Measurements from ENCODE around the gene KIR3DL1. TPM values are rescaled to one million over a fixed set of nuclear protein-coding genes. Genes with fewer than 3 reads are reported as not detected.
"Not testable (repeated sequence)": the region's sequence is repeated elsewhere in the genome, so short reads cannot be mapped to it uniquely, and the experiment has no call there.

KIR3DL1 gene
- total RNA-seq, result not detected in 2 replicates

DNA sequence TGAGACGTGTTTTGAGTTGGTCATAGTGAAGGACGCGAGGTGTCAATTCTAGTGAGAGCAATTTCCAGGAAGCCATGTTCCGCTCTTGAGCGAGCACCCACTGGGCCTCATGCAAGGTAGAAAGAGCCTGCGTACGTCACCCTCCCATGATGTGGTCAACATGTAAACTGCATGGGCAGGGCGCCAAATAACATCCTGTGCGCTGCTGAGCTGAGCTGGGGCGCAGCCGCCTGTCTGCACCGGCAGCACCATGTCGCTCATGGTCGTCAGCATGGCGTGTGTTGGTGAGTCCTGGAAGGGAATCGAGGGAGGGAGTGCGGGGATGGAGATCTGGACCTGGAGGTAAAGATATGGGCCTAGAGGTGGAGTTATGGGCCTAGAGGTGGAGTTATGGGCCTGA is at the start of gene KIR3DL1:
Gene KIR3DL1, plus strand, starts transcription at position 218 of the 400 bp plus-strand sequence.
- H3K27ac Mint-ChIP-seq, H3K9me3 Mint-ChIP-seq: not testable (repeated sequence)

DNA sequence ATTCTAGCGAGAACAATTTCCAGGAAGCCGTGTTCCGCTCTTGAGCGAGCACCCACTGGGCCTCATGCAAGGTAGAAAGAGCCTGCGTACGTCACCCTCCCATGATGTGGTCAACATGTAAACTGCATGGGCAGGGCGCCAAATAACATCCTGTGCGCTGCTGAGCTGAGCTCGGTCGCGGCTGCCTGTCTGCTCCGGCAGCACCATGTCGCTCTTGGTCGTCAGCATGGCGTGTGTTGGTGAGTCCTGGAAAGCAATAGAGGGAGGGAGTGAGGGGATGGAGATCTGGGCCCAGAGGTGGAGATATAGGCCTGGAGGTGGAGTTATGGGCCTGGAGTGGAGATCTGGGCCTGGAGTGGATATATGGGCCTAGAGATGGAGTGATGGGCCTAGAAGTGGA is 46.6 kb upstream of the KIR3DL1 start, which contains the start of gene KIR2DL1:
Gene KIR2DL1, plus strand, starts transcription at position 148 of the 400 bp plus-strand sequence. Its CDS starts 58 bp downstream, at position 206.
- H3K4me1 Mint-ChIP-seq; H3K4me3 Mint-ChIP-seq; H3K27ac Mint-ChIP-seq; H3K27me3 Mint-ChIP-seq; intact Hi-C loops (cut with micrococcal nuclease); H3K9me3 Mint-ChIP-seq; H3K36me3 Mint-ChIP-seq (ENCODE audit: low read depth); DNase-seq: not testable (repeated sequence)

More for the DNA sequence above, at the start of gene KIR3DL1:
- H3K36me3 Mint-ChIP-seq (ENCODE audit: low read depth); H3K4me3 Mint-ChIP-seq; H3K4me1 Mint-ChIP-seq; intact Hi-C loops (cut with micrococcal nuclease); DNase-seq; H3K27me3 Mint-ChIP-seq: not testable (repeated sequence)

DNA sequence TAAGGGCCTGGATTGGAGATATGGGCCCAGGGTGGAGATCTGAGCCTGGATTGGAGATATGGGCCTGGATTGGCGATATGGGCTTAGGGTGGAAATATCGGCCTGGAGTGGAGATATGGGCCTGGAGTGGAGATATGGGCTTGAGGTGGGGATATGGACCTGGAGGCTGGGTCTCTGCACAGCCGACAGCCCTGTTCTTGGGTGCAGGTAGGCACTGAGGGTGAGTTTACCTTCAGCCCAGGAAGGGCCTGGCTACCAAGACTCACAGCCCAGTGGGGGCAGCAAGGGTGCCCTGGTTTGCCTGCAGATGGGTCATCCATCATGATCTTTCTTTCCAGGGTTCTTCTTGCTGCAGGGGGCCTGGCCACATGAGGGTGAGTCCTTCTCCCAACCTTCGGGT is 45.8 kb upstream of the KIR3DL1 start:
- H3K27me3 Mint-ChIP-seq; H3K9me3 Mint-ChIP-seq; intact Hi-C loops (cut with micrococcal nuclease); H3K4me1 Mint-ChIP-seq; DNase-seq; H3K27ac Mint-ChIP-seq; H3K4me3 Mint-ChIP-seq; H3K36me3 Mint-ChIP-seq (ENCODE audit: low read depth): not testable (repeated sequence)

DNA sequence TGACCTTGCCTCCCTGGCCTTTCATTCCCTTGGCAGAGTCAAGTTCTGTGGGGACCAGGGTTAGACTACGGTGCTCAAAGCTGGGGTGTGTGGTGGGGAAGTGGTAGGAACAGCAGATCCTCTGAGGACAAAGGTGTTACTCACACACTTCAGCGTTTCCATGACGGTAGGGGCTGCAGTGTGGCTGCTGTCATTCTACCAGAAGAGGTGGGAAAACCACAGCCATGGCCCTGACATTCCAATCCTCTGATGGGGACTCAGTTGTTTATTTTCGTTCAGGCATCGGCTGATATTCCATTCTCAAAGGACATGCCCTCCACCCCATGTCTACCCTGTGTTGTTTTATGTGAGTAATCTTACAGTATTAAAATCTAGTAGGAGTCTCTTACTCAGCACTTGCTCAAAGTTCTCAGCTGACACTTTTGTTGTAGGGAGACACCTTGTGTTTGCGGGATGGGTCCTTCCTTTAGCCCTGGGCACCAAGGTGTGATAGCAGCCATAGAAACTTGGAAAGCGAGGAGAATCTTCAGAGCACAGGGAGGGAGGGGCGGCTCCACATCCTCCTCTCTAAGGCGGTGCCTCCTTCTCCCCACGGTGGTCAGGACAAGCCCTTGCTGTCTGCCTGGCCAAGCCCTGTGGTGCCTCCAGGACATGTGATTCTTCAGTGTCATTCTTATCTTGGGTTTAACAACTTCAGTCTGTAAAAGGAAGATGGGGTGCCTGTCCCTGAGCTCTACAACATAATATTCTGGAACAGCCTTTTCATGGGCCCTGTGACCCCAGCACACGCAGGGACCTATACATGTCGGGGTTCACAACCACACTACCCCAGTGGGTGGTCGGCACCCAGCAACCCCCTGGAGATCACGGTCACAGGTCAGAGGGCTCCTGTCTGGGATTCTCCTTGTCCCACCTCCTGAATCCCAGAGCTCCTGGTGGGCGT is 45.0 kb upstream of the KIR3DL1 start:
- intact Hi-C loops (cut with micrococcal nuclease); H3K4me1 Mint-ChIP-seq; H3K27me3 Mint-ChIP-seq; H3K27ac Mint-ChIP-seq; DNase-seq; H3K9me3 Mint-ChIP-seq; H3K36me3 Mint-ChIP-seq (ENCODE audit: low read depth); H3K4me3 Mint-ChIP-seq: not testable (repeated sequence)

DNA sequence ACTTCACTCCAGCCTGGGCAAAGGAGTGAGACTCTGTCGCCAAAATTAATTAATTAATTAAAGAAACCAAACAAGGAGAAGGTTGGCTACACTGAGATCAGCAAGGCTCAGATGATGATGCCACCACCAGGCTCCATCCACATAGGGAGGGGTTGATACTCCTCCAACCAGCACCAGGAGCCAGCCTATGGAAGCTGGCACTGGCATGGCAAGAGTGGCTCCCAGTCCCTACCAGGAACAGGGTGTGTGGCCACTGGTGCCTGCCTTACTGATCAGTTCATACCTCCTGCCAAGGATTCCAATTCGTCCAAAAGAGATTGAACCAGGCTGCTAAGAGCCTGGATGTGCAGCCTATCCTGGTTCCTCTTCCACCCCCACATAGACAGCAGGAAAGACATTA is 43.6 kb upstream of the KIR3DL1 start:
- H3K27me3 Mint-ChIP-seq; H3K27ac Mint-ChIP-seq; H3K4me3 Mint-ChIP-seq; H3K36me3 Mint-ChIP-seq (ENCODE audit: low read depth); H3K4me1 Mint-ChIP-seq; DNase-seq; intact Hi-C loops (cut with micrococcal nuclease); H3K9me3 Mint-ChIP-seq: not testable (repeated sequence)

DNA sequence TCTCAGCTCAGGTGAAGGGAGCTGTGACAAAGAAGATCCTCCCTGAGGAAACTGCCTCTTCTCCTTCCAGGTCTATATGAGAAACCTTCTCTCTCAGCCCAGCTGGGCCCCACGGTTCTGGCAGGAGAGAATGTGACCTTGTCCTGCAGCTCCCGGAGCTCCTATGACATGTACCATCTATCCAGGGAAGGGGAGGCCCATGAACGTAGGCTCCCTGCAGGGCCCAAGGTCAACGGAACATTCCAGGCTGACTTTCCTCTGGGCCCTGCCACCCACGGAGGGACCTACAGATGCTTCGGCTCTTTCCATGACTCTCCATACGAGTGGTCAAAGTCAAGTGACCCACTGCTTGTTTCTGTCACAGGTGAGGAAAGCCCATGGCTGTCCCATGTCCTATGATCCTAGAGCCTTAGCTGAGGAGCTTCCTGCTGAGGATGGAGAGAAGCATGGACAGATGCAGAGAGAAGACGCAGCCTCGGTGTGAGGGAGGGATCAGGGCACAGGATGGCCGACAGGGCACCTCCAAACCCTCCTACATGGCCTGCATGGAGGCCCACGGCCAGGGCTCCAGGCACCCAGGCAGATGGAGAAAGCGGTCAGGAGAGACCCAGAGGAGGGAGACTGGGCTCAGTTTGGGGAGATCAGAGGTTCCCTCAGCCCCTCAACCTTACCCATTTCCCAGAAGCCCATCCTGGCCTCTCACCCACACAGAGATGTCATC is 41.0 kb upstream of the KIR3DL1 start:
- DNase-seq; H3K36me3 Mint-ChIP-seq (ENCODE audit: low read depth); intact Hi-C loops (cut with micrococcal nuclease); H3K27ac Mint-ChIP-seq; H3K9me3 Mint-ChIP-seq; H3K4me1 Mint-ChIP-seq; H3K4me3 Mint-ChIP-seq; H3K27me3 Mint-ChIP-seq: not testable (repeated sequence)

DNA sequence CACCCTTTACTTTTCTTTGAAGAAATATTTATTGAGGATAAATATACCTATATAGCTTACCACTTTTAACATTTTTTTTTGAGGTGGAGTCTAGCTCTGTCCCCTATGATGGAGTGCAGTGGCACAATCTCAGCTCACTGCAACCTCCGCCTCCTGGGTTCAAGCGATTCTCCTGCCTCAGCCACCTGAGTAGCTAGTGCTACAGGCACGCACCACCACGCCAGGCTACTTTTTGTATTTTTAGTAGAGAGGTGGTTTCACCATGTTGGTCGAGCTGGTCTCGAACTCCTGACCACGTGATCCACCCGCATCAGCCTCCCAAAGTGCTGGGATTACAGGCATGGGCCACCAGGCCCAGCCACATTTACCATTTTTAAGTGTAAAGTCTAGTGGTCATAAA is 40.4 kb upstream of the KIR3DL1 start:
- intact Hi-C loops (cut with micrococcal nuclease); DNase-seq; H3K4me3 Mint-ChIP-seq; H3K27ac Mint-ChIP-seq; H3K36me3 Mint-ChIP-seq (ENCODE audit: low read depth); H3K27me3 Mint-ChIP-seq; H3K4me1 Mint-ChIP-seq; H3K9me3 Mint-ChIP-seq: not testable (repeated sequence)

DNA sequence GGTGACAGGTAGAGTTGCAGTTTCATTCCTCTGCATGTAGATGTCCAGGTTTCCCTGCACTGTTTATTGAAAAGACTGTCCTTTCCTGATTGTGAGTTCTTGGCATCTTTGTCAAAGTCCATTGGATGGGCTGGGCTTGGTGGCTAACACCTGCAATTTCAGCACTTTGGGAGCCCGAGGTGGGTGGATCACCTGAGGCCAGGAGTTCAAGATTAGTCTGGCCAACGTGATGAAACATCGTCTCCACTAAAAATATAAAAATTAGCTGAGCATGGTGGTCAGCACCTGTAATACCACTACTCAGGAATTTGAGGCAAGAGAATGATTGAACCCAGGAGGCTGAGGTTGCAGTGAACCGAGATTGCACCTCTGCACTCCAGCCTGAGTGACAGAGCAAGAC is 38.4 kb upstream of the KIR3DL1 start:
- H3K9me3 Mint-ChIP-seq; H3K4me3 Mint-ChIP-seq; H3K27ac Mint-ChIP-seq; DNase-seq; H3K36me3 Mint-ChIP-seq (ENCODE audit: low read depth); intact Hi-C loops (cut with micrococcal nuclease); H3K4me1 Mint-ChIP-seq; H3K27me3 Mint-ChIP-seq: not testable (repeated sequence)

DNA sequence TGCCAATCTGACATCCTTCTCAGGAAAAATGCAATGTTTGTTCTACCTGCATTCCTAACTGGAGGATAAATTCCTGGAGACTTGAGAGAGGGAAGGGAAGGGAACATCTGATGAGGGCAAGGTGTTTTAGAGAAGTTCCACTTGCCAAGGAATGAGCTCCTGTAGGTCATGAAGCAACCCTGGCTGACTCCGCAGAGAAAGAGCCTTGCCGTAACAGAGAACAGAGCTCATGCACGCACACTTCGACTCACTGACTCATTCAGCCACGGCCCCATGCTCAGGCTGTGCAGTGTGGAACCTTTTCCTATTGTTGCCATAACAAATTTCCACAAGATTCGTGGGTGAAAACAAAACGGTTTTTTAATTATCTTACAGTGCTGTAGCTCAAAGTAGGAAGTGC is 37.4 kb upstream of the KIR3DL1 start:
- DNase-seq; H3K4me3 Mint-ChIP-seq; H3K27me3 Mint-ChIP-seq; intact Hi-C loops (cut with micrococcal nuclease); H3K4me1 Mint-ChIP-seq; H3K27ac Mint-ChIP-seq; H3K36me3 Mint-ChIP-seq (ENCODE audit: low read depth); H3K9me3 Mint-ChIP-seq: not testable (repeated sequence)

DNA sequence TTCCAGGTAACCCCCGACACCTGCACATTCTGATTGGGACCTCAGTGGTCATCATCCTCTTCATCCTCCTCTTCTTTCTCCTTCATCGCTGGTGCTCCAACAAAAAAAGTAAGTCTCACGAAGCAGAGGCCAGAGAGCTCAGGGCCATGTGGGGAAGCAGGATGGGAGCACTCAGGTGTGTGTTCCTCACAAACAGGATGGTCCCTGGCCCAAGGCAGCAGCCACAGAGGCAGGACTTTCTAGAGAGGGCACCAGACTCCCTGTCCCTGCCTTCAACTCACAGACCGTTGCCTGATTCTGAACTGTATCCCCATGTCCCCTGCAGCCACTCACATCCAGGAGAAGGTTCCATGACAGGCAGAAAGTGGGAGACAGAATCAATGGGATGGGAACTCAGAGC is 33.4 kb upstream of the KIR3DL1 start:
- H3K36me3 Mint-ChIP-seq (ENCODE audit: low read depth); H3K27ac Mint-ChIP-seq; H3K4me1 Mint-ChIP-seq; H3K4me3 Mint-ChIP-seq; H3K9me3 Mint-ChIP-seq; H3K27me3 Mint-ChIP-seq; DNase-seq; intact Hi-C loops (cut with micrococcal nuclease): not testable (repeated sequence)

DNA sequence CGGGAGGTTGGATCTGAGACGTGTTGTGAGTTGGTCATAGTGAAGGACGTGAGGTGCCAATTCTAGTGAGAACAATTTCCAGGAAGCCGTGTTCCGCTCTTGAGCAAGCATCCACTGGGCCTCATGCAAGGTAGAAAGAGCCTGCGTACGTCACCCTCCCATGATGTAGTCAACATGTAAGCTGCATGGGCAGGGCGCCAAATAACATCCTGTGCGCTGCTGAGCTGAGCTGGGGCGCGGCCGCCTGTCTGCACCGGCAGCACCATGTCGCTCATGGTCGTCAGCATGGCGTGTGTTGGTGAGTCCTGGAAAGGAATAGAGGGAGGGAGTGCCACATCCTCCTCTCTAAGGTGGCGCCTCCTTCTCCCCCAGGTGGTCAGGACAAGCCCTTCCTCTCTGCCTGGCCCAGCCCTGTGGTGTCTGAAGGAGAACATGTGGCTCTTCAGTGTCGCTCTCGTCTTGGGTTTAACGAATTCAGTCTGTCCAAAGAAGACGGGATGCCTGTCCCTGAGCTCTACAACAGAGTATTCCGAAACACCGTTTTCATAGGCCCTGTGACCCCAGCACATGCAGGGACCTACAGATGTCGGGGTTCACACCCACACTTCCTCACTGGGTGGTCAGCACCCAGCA is 30.1 kb upstream of the KIR3DL1 start:
- H3K27ac Mint-ChIP-seq; DNase-seq; intact Hi-C loops (cut with micrococcal nuclease); H3K9me3 Mint-ChIP-seq; H3K4me3 Mint-ChIP-seq; H3K27me3 Mint-ChIP-seq; H3K36me3 Mint-ChIP-seq (ENCODE audit: low read depth); H3K4me1 Mint-ChIP-seq: not testable (repeated sequence)

DNA sequence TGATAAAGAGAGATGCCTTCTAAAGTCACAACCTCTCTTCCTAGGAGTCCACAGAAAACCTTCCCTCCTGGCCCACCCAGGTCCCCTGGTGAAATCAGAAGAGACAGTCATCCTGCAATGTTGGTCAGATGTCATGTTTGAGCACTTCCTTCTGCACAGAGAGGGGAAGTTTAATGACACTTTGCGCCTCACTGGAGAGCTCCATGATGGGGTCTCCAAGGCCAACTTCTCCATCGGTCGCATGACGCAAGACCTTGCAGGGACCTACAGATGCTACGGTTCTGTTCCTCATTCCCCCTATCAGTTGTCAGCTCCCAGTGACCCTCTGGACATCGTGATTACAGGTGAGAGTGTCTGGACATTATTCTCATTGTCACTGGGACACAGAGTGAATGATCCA is 28.1 kb upstream of the KIR3DL1 start:
- H3K4me1 Mint-ChIP-seq; H3K4me3 Mint-ChIP-seq; intact Hi-C loops (cut with micrococcal nuclease); DNase-seq; H3K36me3 Mint-ChIP-seq (ENCODE audit: low read depth); H3K9me3 Mint-ChIP-seq; H3K27me3 Mint-ChIP-seq; H3K27ac Mint-ChIP-seq: not testable (repeated sequence)

DNA sequence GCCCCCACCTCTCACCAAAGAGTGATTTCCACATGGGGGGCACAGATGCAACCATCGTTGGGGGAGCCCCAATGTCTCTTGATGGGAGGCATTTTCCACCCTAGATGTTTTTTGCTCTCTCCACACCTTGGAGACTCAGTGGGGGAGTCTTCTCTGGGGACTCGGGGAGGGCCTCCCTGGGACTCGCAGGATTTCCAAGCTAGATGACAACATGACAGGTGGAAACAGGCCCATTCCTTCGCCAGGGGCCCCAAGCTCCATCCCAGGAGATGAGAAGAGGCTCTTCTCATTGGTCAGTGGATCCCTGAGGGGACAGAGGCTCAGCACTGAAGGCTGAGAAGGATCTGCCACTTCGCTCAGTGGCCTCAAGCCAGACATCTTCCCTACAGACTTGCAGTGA is 25.6 kb upstream of the KIR3DL1 start:
- Mint-ChIP-seq H3K9me3 (no peaks in the 10 kb centered on the region), H3K4me1 (peaks cover 10% of the 10 kb centered on the region), H3K4me3 (no peak overlapping the region), H3K27me3 (peaks cover 8% of the 10 kb centered on the region), H3K27ac (no peak overlapping the region), H3K36me3 (ENCODE audit: low read depth) (no peaks in the 10 kb centered on the region)
- no peak for DNase-seq
- intact Hi-C loops (cut with micrococcal nuclease), result no loop called here

DNA sequence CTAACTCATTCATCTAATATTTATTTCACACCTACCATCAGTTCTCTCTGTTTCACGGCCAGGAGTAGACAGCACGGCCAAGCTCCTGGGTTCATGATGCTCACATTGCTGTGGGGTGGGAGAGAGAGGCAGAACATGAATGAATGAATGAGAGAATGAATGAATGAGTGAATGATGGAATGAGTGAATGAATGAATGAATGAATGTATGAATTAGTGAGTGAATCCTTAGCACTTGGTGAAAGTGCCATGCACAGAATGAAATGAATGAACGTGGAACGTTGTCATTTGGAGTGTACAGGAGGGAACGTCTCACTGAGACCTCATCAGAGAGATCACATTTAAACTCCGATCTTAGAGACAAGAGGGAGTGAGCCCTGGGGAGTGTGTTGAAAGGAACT is 24.8 kb upstream of the KIR3DL1 start:
- no peaks in the 10 kb centered on the region for H3K36me3 Mint-ChIP-seq (ENCODE audit: low read depth)
- H3K4me3 Mint-ChIP-seq, result no peak overlapping the region
- peaks cover 8% of the 10 kb centered on the region for H3K27me3 Mint-ChIP-seq
- H3K27ac Mint-ChIP-seq, result no peak overlapping the region
- peaks cover 10% of the 10 kb centered on the region for H3K4me1 Mint-ChIP-seq
- no peaks in the 10 kb centered on the region for H3K9me3 Mint-ChIP-seq
- intact Hi-C loops (cut with micrococcal nuclease), result no loop called here
- DNase-seq, result no peak
